HCT116 (cell line): ENCODE measurements around the gene KSR2. TPM values are rescaled to one million over a fixed set of nuclear protein-coding genes. Genes with fewer than 3 reads are reported as not detected.

Source experiments
- ATAC-seq: fragments of 200-7000 bp; cut with Tn5 transposase; 2 replicates; pipeline ENCODE4 v1.9.1; 2020; ENCODE audit warnings: mild to moderate bottlenecking, moderate library complexity
- BruUV-seq: library from RNA; stranded (reverse); fragments of 400-500 nt; replicated peaks from 2 replicates; lab custom pipeline; 2021; lab: Mats Ljungman, UMichigan
- CTCF ChIA-PET: fragments of 300-600 bp; sonication (Branson Sonifier 250); formaldehyde crosslinking; loops from one replicate; lab custom pipeline; 2021; ENCODE audit warnings: antibody characterized with exemption; lab: Charles Lee
- POLR2A ChIA-PET: fragments of 300-600, 350-600 bp; sonication (Branson Sonifier 250); formaldehyde crosslinking; loops from one replicate; lab custom pipeline; 2021; ENCODE audit warnings: antibody characterized with exemption; lab: Charles Lee
- RAD21 ChIA-PET, 2 experiments: fragments of 300-600 bp; sonication (Branson Sonifier 250); formaldehyde crosslinking; loops; one replicate each; lab custom pipeline; 2023; ENCODE audit warnings: low total read pairs in 2 of 2; ENCODE audit not compliant: uncharacterized antibody in 2 of 2, unreplicated experiment in 2 of 2, low non-redundant PET in 1 of 2; lab: Charles Lee
- DNase-seq: peaks from one replicate; pipeline ENCODE4 v3.0.0-alpha.2; 2010; ENCODE audit warnings: low read depth, low spot score
- H2AFZ ChIP-seq: fragments of 200-600 bp; shearing (Covaris generic), sonication (generic); 2 replicates; pipeline ENCODE4 v1.6.1; 2017; ENCODE audit warnings: low read depth, mixed run types, mixed read lengths, antibody characterized with exemption, low read length; ENCODE audit not compliant: poor library complexity, severe bottlenecking
- H3K27ac ChIP-seq: 2 replicates; pipeline ENCODE4 v1.5.1; 2012; ENCODE audit warnings: low read depth, low read length
- H3K27me3 ChIP-seq: fragments of 200-600 bp; sonication (generic); 2 replicates; pipeline ENCODE4 v1.6.1; 2016; ENCODE audit warnings: mixed run types, low read length, mixed read lengths; ENCODE audit not compliant: insufficient read depth
- H3K36me3 ChIP-seq, 2 experiments: fragments of 200-500 bp in 1 of 2; fragments of 200-600 bp in 1 of 2; sonication (Bioruptor generic) in 1 of 2; sonication (generic) in 1 of 2; 2 replicates each; pipeline versions ENCODE4 v1.5.1 to v1.6.1; 2014 to 2016; ENCODE audit warnings: low read length in 2 of 2, inconsistent platforms in 1 of 2, mixed read lengths in 1 of 2, mixed run types in 1 of 2; ENCODE audit not compliant: insufficient read depth in 2 of 2, control insufficient read depth in 1 of 2
- H3K4me1 ChIP-seq, 2 experiments: fragments of 200-600 bp in 1 of 2; sonication (generic) in 1 of 2; 2 replicates each; pipeline versions ENCODE4 v1.5.1 to v1.6.1; 2012 to 2017; ENCODE audit warnings: low read length in 2 of 2, inconsistent platforms in 1 of 2, mild to moderate bottlenecking in 1 of 2, mixed read lengths in 1 of 2, mixed run types in 1 of 2, moderate library complexity in 1 of 2; ENCODE audit not compliant: insufficient read depth in 2 of 2, control insufficient read depth in 1 of 2
- H3K4me2 ChIP-seq: fragments of 200-600 bp; sonication (generic); 2 replicates; pipeline ENCODE4 v1.6.1; 2017; ENCODE audit warnings: mixed run types, low read length, mixed read lengths
- H3K4me3 ChIP-seq, 2 experiments: fragments of 200-600 bp in 1 of 2; sonication (generic) in 1 of 2; replicated peaks in 1 of 2; 2 replicates each; pipeline ENCODE4 v1.5.1; 2011 to 2016; ENCODE audit warnings: low read length in 2 of 2, control low read depth in 1 of 2, low read depth in 1 of 2, mild to moderate bottlenecking in 1 of 2, mixed read lengths in 1 of 2, mixed run types in 1 of 2
- H3K79me2 ChIP-seq: fragments of 200-600 bp; sonication (generic); 2 replicates; pipeline ENCODE4 v1.6.1; 2017; ENCODE audit warnings: mild to moderate bottlenecking, mixed run types, low read length, moderate library complexity, mixed read lengths; ENCODE audit not compliant: insufficient read depth
- H3K9ac ChIP-seq: fragments of 200-600 bp; sonication (generic); 2 replicates; pipeline ENCODE4 v1.6.1; 2016; ENCODE audit warnings: low read length, mixed read lengths
- H3K9me2 ChIP-seq: fragments of 200-600 bp; sonication (generic), shearing (Covaris generic); 2 replicates; pipeline ENCODE4 v1.6.1; 2017; ENCODE audit warnings: mixed run types, mild to moderate bottlenecking, moderate library complexity; ENCODE audit not compliant: insufficient read depth
- H3K9me3 ChIP-seq, 2 experiments: fragments of 200-500 bp in 1 of 2; fragments of 200-600 bp in 1 of 2; sonication (Bioruptor generic) in 1 of 2; sonication (generic) in 1 of 2; 2 replicates each; pipeline ENCODE4 v1.6.1; 2014 to 2017; ENCODE audit warnings: low read length in 2 of 2, mixed read lengths in 2 of 2, inconsistent platforms in 1 of 2, low read depth in 1 of 2, mild to moderate bottlenecking in 1 of 2, mixed run types in 1 of 2, moderate library complexity in 1 of 2; ENCODE audit not compliant: control insufficient read depth in 1 of 2, insufficient read depth in 1 of 2
- H4K20me1 ChIP-seq: fragments of 200-600 bp; sonication (generic), shearing (Covaris generic); 2 replicates; pipeline ENCODE4 v1.6.1; 2017; ENCODE audit warnings: mixed run types, mild to moderate bottlenecking, moderate library complexity; ENCODE audit not compliant: insufficient read depth
- ATF3 ChIP-seq: IDR thresholded peaks from 2 replicates; pipeline ENCODE4 v1.6.1; 2012
- CEBPB ChIP-seq: IDR thresholded peaks from 2 replicates; pipeline ENCODE4 v1.6.1; 2012; ENCODE audit warnings: low read depth
- CTCF ChIP-seq, 3 experiments: fragments of 200-600 bp in 1 of 3; sonication (generic) in 1 of 3; IDR thresholded peaks in 2 of 3; conservative IDR thresholded peaks in 1 of 3; 2 replicates each; pipeline ENCODE4 v1.5.1; 2012 to 2017; ENCODE audit warnings: low read depth in 2 of 3, low read length in 2 of 3, antibody characterized with exemption in 1 of 3, borderline replicate concordance in 1 of 3, control low read depth in 1 of 3, mild to moderate bottlenecking in 1 of 3, mixed read lengths in 1 of 3, mixed run types in 1 of 3, moderate library complexity in 1 of 3; ENCODE audit not compliant: insufficient read depth in 1 of 3
- EGR1 ChIP-seq: IDR thresholded peaks from 2 replicates; pipeline ENCODE4 v1.6.1; 2012; ENCODE audit warnings: low read depth
- ELF1 ChIP-seq: IDR thresholded peaks from 2 replicates; pipeline ENCODE4 v1.6.1; 2012; ENCODE audit warnings: low read depth, borderline replicate concordance
- EZH2 ChIP-seq: fragments of 200-600 bp; sonication (generic); IDR thresholded peaks from 2 replicates; pipeline ENCODE4 v1.6.1; 2017; ENCODE audit warnings: antibody characterized with exemption, mixed run types
- EZH2phosphoT487 ChIP-seq: fragments of 200-600 bp; IDR thresholded peaks from 2 replicates; pipeline ENCODE4 v1.6.1; 2018; ENCODE audit warnings: antibody characterized with exemption, borderline replicate concordance
- FOSL1 ChIP-seq: IDR thresholded peaks from 2 replicates; pipeline ENCODE4 v1.6.1; 2012; ENCODE audit warnings: low read depth
- JUND ChIP-seq: IDR thresholded peaks from 2 replicates; pipeline ENCODE4 v1.6.1; 2012
- POLR2A ChIP-seq: IDR thresholded peaks from 2 replicates; pipeline ENCODE4 v1.7.0; 2011; ENCODE audit warnings: borderline replicate concordance; ENCODE audit not compliant: insufficient read depth, insufficient read length; ENCODE audit errors: extremely low read depth
- REST ChIP-seq: IDR thresholded peaks from 2 replicates; pipeline ENCODE4 v1.6.1; 2012; ENCODE audit warnings: low read depth
- SIN3A ChIP-seq: IDR thresholded peaks from 2 replicates; pipeline ENCODE4 v1.6.1; 2012; ENCODE audit warnings: low read depth
- SRF ChIP-seq: IDR thresholded peaks from 2 replicates; pipeline ENCODE4 v1.6.1; 2012; ENCODE audit warnings: low read depth
- TCF7L2 ChIP-seq: IDR thresholded peaks from 2 replicates; pipeline ENCODE4 v1.7.0; 2011; ENCODE audit warnings: borderline replicate concordance, inconsistent platforms; ENCODE audit not compliant: insufficient read depth, insufficient read length; ENCODE audit errors: extremely low read depth
- YY1 ChIP-seq: IDR thresholded peaks from 2 replicates; pipeline ENCODE4 v1.6.1; 2011; ENCODE audit warnings: low read length, low read depth, moderate library complexity, mild to moderate bottlenecking; ENCODE audit not compliant: insufficient replicate concordance; ENCODE audit errors: extremely low read depth
- ZBTB33 ChIP-seq: IDR thresholded peaks from 2 replicates; pipeline ENCODE4 v1.6.1; 2011; ENCODE audit warnings: mild to moderate bottlenecking, low read length, moderate library complexity; ENCODE audit not compliant: insufficient replicate concordance; ENCODE audit errors: extremely low read depth
- ZFX ChIP-seq: fragments of 450-650 bp; IDR thresholded peaks from 2 replicates; pipeline ENCODE4 v1.6.1; 2017
- intact Hi-C: fragments of 100-400 bp; cut with micrococcal nuclease; formaldehyde crosslinking; loops from 2 replicates; pipeline ENCODE4 v1.10.0; 2022
- total RNA-seq: library from RNA; stranded (reverse); gene quantifications from one replicate; pipeline ENCODE4 v1.2.1, GENCODE V29; 2021; ENCODE audit not compliant: unreplicated experiment

KSR2 gene
- total RNA-seq, 1 experiment from 2014 or later: 10.1 TPM

- TF ChIP-seq EZH2 (no peak), CEBPB (no peak), TCF7L2 (no peak), EZH2phosphoT487 (no peak), SIN3A (no peak)
- TF ChIP-seq, all 23 proteins: peak for 0
Observed at GRCh38 chr12:117847371-117847770, 121.4 kb downstream of the KSR2 start (continued).

GRCh38 chr12:117845271-117845904 lies 123.4 kb downstream of the KSR2 start:
- Histone ChIP-seq H3K9me2 (no peaks in the 10 kb centered on the region), H4K20me1 (no peaks in the 10 kb centered on the region; the same call in 1 of the 2 replicates), H3K27me3 (no peaks in the 10 kb centered on the region), H3K36me3 (no peaks in the 10 kb centered on the region), H3K4me1 (peaks cover 0 to 3% of the 10 kb centered on the region in 2 experiments; a peak in 1 of 4 replicates), H3K4me2 (no peak overlapping the region), H3K27ac (no peak overlapping the region), H3K79me2 (no peaks in the 10 kb centered on the region), H3K9ac (no peak overlapping the region), H3K4me3 (no peak overlapping the region), H3K9me3 (no peaks in the 10 kb centered on the region), H2AFZ (no peak overlapping the region)
- intact Hi-C loops: no loop called here
- POLR2A ChIA-PET: no interaction called here
- BruUV-seq: no TSS peak
- ATAC-seq (no peak), DNase-seq (no peak)
- RAD21 ChIA-PET: no interaction called here
- CTCF ChIA-PET: interaction anchor here (1.2 kb wide), 1 partner anchor 8 kb away, joined by 5 read pairs; no protein-coding TSS in a partner anchor
- no peak for TF ChIP-seq ATF3
- TF ChIP-seq CEBPB: no peak
- TF ChIP-seq FOSL1: no peak
- TF ChIP-seq TCF7L2: no peak
- no peak for TF ChIP-seq ZBTB33
- TF ChIP-seq SIN3A: no peak
- no peak for TF ChIP-seq EGR1
- TF ChIP-seq EZH2: no peak
- TF ChIP-seq REST: no peak
- no peak for TF ChIP-seq POLR2A
- no peak for TF ChIP-seq ELF1
- no peak for TF ChIP-seq SRF
- TF ChIP-seq JUND: no peak
- TF ChIP-seq CTCF (IDR thresholded peaks at IDR 0.05 in 2 of 3, conservative IDR thresholded peaks at IDR 0.05 in 1 of 3; ENCODE audit: borderline replicate concordance in 1 of 3, insufficient read depth in 1 of 3, low read depth in 2 of 3, low read length in 2 of 3): no peak
- no peak for TF ChIP-seq YY1
- no peak for TF ChIP-seq EZH2phosphoT487
- no peak for TF ChIP-seq ZFX
